GM21526 (cell line): Measurements from ENCODE around the gene TENM4.

ENCODE experiments used
- ATAC-seq: cut with Tn5 transposase; IDR thresholded peaks from one replicate; pipeline ENCODE4 v1.9.1; 2021; ENCODE audit warnings: moderate library complexity; ENCODE audit not compliant: unreplicated experiment, low FRiP score

The TENM4 gene

GRCh38 chr11:79155237-79155636 lies 285.6 kb downstream of the TENM4 start:
- ATAC-seq, result no peak

GRCh38 chr11:79152511-79152910 lies 288.3 kb downstream of the TENM4 start:
- ATAC-seq, result no peak

DNA sequence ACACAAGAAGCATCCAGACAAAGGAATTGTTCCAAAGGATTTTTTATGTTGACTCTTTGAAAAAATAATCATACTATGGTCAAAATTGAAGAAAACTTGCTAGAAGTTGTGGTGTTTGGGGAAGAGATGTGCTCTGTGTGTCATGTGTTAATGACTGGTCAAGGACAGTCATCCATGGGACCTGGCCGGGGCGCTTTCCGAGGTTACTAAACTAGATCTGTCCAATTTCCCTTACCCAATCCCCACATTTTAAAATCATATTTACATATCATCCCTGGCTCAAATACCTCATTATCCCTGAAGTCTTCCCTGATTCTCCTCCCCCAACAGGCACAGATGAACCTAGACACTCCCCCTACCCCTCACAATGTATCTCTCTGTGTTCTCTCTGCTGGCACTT lies 289.4 kb downstream of the TENM4 start:
- no peak for ATAC-seq

- no peak for ATAC-seq
Measured at GRCh38 chr11:79150966-79151365, 289.9 kb downstream of the TENM4 start.

DNA sequence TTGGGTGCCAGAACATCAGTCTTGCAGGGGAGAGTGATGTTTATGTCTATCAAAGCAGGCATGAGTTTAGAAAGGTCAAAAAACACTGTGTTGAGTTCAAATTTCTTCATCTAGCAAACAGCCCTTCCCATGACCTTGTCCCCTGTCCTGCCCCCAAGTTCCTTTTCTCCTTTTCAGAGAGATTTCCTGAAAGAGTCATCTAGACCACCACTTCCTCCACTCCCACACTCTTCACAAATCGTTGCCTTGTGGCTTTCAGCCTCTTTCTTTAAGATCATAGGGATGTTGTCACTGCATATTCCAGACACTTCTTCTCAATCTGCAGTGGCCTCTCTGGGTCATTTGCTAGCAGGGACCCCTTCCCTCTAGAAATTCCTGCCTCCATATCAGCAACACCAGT lies 290.5 kb downstream of the TENM4 start:
- ATAC-seq, result no peak

- no peak for ATAC-seq
Measured at GRCh38 chr11:79147731-79148130, 293.1 kb downstream of the TENM4 start.

DNA sequence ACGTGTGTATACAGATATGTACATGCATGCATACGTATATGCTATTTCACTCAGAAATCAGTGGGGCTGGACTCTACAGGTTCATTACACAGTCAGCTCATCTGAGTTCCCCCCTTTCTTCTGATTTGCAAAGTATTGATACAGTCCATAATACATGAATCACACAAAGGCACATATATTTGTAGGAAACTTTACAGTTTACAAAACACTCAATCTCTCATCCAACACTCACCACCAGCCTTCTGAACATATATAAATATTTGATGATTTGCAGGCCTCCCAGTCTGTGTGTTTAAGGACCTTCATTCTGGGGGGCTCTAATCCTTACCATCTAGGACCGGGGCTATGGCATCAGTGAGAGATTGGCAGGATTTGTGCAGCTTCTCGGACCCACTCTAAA lies 293.8 kb downstream of the TENM4 start:
- ATAC-seq, result no peak

GRCh38 chr11:79139900-79140299 lies 300.9 kb downstream of the TENM4 start:
- no peak for ATAC-seq

- no peak for ATAC-seq
Measured at GRCh38 chr11:79129702-79130101, 311.1 kb downstream of the TENM4 start.

GRCh38 chr11:79128291-79128690 lies 312.5 kb downstream of the TENM4 start:
- ATAC-seq, result no peak

GRCh38 chr11:79122759-79123158 lies 318.1 kb downstream of the TENM4 start:
- ATAC-seq, result no peak

GRCh38 chr11:79121351-79121750 lies 319.5 kb downstream of the TENM4 start:
- ATAC-seq, result no peak

GRCh38 chr11:79119491-79120284 lies 321.1 kb downstream of the TENM4 start:
- no peak for ATAC-seq

DNA sequence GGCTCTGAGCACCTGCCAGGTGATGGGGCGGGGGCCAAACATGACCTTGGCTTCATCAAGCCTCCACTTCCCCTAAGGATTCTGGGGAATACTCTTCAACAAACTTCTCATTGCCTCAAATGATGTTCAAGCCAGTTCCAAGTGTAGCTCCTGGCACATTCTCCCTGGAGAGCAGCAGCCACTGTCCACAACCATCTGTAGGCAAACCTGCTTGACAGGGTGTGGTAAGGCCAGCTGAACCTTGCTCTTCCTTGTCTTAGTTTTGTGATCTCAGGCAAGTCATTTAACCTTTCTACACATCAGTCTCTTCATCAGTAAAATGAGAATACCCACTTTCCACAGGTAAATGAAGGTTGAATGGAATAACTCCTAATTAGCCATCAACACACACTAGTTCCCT lies 323.3 kb downstream of the TENM4 start:
- ATAC-seq, result no peak

DNA sequence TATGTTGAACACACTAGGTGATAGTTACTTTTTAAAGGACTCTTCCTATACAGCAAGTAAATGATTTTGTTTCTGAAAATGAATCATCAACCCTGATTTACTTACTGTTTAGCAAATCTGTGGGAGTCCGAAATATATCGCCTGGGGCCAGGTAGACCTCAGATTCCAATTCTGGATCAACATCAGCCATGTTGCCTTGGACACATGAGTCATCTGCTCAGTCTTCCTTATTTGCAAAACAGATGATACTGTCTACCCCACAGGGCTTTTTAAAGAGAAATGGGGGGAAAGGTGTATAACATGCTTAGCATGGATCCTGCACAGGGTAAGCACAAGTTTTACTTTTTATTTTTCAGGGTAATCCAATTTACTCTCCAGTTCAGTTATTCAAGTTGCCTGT lies 324.2 kb downstream of the TENM4 start:
- ATAC-seq, result no peak

DNA sequence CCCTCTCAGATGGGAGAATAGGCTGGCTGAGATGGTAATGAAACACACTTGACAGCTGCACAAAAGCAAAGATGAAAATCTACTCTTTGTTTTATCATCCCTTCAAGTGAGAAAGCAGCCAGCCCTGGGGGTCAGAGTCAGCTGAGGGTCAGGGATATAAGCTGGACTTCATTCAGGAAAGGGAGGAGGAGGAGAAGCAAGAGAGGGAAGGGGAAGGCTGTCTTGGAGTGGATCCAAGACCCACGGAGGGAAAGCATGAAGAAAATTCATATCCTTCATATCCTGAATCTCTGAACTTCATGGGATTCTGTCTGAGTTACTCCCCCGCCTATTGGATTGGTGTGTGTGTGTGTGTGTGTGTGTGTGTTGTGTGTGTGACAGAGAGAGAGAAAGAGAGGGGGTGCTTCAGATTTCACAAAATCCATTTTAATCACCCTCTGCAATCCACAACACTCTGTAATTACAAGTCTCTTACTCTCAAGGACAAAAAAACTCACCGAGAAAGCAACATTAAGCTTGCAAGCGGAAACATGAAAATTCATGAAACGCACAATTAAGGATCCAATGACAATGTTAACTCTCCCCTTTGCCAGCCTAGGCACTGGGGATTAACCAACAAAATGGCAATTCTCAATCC lies 327.7 kb downstream of the TENM4 start:
- no peak for ATAC-seq

GRCh38 chr11:79110796-79111195 lies 330.0 kb downstream of the TENM4 start:
- ATAC-seq, result no peak

DNA sequence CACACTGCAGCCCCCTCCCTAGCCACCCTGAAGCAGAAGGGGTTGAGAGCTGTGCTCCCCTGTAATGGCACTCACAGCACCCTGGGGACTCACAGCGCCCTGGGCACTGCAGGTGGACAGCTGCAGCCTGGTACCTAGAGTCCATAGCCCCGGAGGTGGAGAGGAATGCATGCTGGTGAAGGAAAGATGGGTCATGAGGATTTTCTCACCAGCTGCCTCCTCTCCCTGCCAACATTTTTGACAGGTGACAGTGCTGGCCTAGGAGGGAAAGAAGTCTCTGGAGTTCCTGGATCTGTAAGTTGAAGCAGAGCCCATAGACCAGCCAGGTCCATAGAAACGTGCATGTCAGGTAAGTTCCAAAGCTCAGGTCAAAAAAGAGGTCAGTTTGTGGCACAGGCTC lies 330.5 kb downstream of the TENM4 start:
- no peak for ATAC-seq

DNA sequence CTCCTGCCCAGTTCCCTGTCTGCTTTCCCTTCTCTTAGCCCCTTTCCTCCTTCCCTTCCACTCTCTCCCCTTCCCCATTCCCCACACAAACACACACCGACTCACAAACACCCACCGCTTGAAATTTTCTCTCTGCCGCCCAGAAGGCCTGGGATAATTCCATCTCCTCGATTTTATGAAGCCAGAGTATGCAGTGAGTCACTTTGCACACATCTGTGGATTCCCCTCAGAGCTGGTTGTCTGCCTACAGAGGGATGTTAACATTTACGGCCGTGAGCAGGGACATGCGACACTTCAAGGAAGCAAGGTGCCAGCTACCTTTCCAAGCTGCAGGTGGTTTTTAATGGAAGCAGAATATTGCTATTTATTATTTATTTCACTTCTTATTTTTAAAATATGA lies 332.0 kb downstream of the TENM4 start:
- ATAC-seq, result no peak

DNA sequence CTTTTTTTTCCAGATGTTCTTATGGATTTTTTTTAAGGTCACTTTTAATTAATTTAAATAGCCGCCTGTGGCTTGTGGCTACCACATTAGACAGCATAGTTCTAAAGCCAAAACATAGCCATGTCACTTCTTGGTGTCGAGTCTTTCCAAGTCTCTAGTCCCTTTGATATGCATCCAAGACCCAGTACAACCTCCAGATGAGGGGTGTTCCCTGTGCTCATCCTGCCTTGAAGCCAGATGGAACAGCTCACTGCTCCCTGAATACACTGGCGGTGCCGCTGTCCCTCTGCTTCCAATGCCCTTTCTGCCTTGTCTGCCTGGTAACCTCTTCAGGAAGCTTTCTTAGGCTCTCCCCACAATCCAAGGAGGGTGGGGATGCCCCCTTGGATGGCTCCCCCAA lies 338.0 kb downstream of the TENM4 start:
- no peak for ATAC-seq

GRCh38 chr11:79101656-79102055 lies 339.2 kb downstream of the TENM4 start:
- ATAC-seq, result no peak
